Renal cortex interstitium (tissue), 11 donors: ENCODE results near the gene ERMP1. TPM values are rescaled to one million over a fixed set of nuclear protein-coding genes. Genes with fewer than 3 reads are reported as not detected.
"Not testable (repeated sequence)": the region's sequence is repeated elsewhere in the genome, so short reads cannot be mapped to it uniquely, and the experiment has no call there.

Experiments
- DNase-seq, 11 donors: peaks; one replicate each; pipeline ENCODE4 v3.0.0-alpha.2; 2013; ENCODE audit warnings: low read depth in 9 of 11, low spot score in 4 of 11; ENCODE audit errors: extremely low read depth in 1 of 11
- polyA plus RNA-seq, 3 donors: library from polyadenylated mRNA; unstranded; fragments of 120-200 nt; gene quantifications; one replicate each; pipeline ENCODE4 v1.2.1, GENCODE V29; 2013; ENCODE audit not compliant: insufficient read length in 3 of 3

The ERMP1 gene
- polyA plus RNA-seq, 3 donors = 46.6 to 52.3 (median 49.3) TPM

GRCh38 chr9:5839572-5839902 lies 6.6 kb upstream of the ERMP1 start:
- no peak for DNase-seq

- no peak for DNase-seq
Measured at GRCh38 chr9:5838884-5839571, 6.1 kb upstream of the ERMP1 start.

- DNase-seq = no peak
Measured at GRCh38 chr9:5835808-5836207, 2.9 kb upstream of the ERMP1 start.

- DNase-seq = no peak
Measured at GRCh38 chr9:5834214-5834613, 1.3 kb upstream of the ERMP1 start.

- DNase-seq = no peak
Measured at GRCh38 chr9:5832071-5832537, 813 bp downstream of the ERMP1 start.

GRCh38 chr9:5825895-5826622 lies 6.9 kb downstream of the ERMP1 start:
- no peak for DNase-seq

GRCh38 chr9:5825223-5825622 lies 7.7 kb downstream of the ERMP1 start:
- DNase-seq = no peak

GRCh38 chr9:5820425-5820824 lies 12.5 kb downstream of the ERMP1 start:
- no peak for DNase-seq

- no peak for DNase-seq
Measured at GRCh38 chr9:5819174-5819573, 13.7 kb downstream of the ERMP1 start.

- DNase-seq = no peak
Measured at GRCh38 chr9:5818424-5819142, 14.3 kb downstream of the ERMP1 start.

GRCh38 chr9:5817862-5818261 lies 15.1 kb downstream of the ERMP1 start:
- no peak for DNase-seq

GRCh38 chr9:5815461-5815860 lies 17.5 kb downstream of the ERMP1 start:
- no peak for DNase-seq

- DNase-seq = no peak
Measured at GRCh38 chr9:5813824-5814223, 19.1 kb downstream of the ERMP1 start.

- DNase-seq = no peak
Measured at GRCh38 chr9:5811751-5812150, 21.2 kb downstream of the ERMP1 start.

GRCh38 chr9:5805478-5805877 lies 27.4 kb downstream of the ERMP1 start:
- DNase-seq = no peak

- no peak for DNase-seq
Measured at GRCh38 chr9:5801739-5802113, 31.2 kb downstream of the ERMP1 start.

- DNase-seq = peak in 1 of 11 donors; percentile 31
Measured at GRCh38 chr9:5800969-5801738, 31.8 kb downstream of the ERMP1 start.

GRCh38 chr9:5800378-5800777 lies 32.5 kb downstream of the ERMP1 start:
- DNase-seq = not testable (repeated sequence)

- DNase-seq = peak in 7 of 11 donors; percentile 22 to 42 (median 29)
Measured at GRCh38 chr9:5799314-5799713, 33.6 kb downstream of the ERMP1 start.
